NCI-H2107 treated with DMSO at 0.1 percent for 48 hours (cell line): Measurements from ENCODE around the gene WDR45.
A peak's percentile ranks its signal among the peaks of the same experiment; 100 is the strongest.
"Not testable (repeated sequence)": the region's sequence is repeated elsewhere in the genome, so short reads cannot be mapped to it uniquely, and the experiment has no call there.

Source experiments
- DNase-seq: peaks from one replicate; lab custom pipeline; 2025; ENCODE audit not compliant: unreplicated experiment; lab: John Stamatoyannopoulos, UW

The WDR45 gene

GRCh38 chrX:49079489-49080428 is at the start of gene WDR45:
Gene WDR45 (minus strand): TSS chrX:49079887. CDS start chrX:49078095, 1,792 bp downstream.
- DNase-seq: peak; percentile 22

DNA sequence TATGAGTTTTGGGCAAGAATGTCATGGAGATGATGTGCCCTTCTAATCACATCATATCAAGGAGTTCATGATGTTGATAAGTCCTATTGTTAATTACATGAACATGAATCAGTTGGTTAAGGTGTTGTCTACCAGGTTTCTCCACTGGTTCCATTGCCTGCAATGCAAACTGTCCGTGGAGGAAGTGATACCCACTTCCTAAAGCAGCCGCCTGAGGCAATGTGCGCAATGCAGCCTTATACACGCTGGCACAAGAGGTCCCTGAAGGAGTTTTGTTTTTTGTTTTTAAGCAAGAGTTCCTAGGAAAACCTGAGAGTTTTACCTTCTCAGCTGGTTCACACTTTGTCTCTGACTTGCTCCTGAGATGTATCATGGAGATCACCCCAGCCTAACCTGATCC is 49.7 kb upstream of the WDR45 start:
- DNase-seq: no peak

DNA sequence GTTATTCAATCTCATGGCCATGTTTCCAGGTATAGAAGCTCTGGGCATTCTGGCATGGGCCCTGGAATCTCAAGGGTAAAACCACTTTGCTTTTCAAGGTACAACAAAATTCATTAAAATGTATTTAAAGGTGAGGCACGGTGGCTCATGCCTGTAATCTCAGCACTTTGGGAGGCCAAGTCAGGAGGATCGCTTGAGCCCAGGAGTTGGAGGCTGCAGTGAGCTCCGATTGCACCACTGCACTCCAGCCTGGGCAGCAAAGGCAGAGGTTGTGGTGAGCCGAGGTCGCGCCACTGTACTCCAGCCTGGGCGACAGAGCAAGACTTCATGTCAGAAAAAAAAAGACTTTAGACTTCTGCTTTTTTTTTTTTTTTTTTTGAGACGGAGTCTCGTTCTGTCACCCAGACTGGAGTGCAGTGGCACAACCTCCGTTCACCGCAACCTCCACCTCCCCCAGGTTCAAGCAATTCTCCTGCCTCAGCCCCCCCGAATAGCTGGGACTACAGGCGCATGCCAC is 48.1 kb upstream of the WDR45 start:
- not testable (repeated sequence) for DNase-seq

GRCh38 chrX:49122499-49122898 is 42.8 kb upstream of the WDR45 start:
- DNase-seq: no peak

- no peak for DNase-seq
Observed at GRCh38 chrX:49120091-49120490, 40.4 kb upstream of the WDR45 start.

DNA sequence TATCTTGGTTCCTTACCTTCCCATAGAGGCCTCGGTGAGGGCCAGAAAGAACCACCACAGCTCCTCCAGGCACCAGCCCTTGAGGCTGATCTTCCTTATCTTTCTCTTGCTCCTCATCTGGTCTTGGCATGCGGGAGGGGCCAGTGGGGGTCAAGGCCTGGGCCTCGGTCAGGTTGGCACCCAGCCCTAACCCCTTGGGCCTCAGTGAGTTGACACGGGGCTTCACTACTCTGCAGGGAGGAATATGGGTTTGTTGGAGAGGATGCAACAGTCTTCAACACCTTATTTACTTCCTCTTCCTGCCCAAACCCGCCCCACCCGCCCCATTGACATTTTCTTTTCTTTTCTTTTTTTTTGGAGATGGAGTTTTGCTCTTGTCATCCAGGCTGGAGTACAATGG is 37.9 kb upstream of the WDR45 start:
- DNase-seq: no peak

DNA sequence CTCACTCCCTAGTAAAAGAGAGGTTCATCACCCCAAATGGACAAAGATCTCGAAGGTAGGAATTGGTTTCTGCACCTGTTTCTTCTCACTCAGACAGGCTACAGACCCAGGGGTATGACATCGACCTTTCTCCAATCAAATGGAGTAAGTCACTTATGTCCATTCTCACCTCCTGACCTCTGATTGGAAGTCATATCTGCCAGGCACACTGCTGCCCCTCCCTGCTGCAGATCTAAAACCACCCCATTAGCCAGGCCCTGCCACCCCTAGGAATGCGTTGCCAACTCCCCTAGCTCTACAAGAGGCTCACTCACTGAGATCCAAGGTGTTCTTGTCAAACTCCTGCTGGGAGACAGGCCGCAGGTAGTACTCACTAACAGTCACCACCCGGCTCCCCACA is 37.0 kb upstream of the WDR45 start:
- DNase-seq: no peak

DNA sequence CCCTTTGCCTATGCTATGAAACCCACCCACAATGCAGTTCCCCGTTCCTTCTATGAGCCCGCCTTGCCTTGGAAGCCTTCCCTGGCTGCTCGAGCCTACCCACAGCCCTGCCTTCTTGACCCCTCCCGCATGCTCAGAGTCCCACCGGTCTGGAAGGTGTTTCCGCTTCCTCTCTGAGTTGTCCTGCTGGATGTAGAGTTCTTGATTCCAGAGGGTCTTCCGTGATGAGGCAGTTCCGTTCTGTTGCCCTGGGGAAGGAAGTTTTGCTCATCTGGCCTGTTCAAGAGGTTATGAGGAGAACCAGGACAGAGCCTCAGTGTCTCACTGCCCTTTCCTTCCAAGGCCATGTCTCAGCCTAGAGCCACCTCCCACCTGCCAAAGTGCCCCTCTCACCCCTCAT is 36.4 kb upstream of the WDR45 start:
- DNase-seq: no peak

DNA sequence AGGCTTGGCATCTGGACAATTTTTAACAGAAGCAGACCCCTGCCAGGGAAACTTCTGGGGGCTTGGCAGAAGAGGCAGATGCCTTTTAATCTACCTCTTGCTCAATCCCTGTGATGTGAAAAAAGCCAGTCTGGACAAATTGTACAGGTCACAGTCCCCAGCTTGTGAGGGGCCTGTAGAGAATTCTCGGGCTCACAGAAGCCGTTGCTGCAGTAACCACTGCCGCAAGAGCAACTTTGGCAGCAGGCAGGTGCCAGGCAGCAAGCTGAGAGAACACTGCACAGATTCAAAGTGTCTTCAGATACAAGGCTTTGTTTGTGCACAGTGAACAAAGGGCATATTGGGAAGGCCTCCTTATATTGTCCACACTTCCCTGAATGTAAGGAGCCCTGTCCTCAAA is 32.1 kb upstream of the WDR45 start:
- DNase-seq: no peak

DNA sequence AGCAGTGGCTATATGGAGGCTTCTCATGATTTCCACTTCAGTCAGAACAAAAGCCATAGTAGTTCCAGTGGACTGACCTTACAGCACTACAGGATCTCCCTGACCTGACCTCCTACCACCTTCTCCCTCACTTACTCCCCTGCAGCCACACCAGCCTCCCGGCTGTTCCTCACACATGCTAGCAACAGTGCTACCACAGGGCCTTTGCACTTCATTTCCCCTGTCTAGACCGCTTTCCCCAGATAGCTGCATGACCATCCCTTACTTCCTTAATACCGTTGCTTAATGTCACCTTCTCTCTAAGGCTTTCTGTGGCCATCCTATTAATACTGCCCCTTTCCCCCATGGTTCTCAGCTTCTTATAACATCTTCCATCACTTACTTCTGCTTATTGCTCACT is 30.7 kb upstream of the WDR45 start:
- no peak for DNase-seq

GRCh38 chrX:49108641-49109040 is 29.0 kb upstream of the WDR45 start:
- DNase-seq: no peak

GRCh38 chrX:49106930-49107329 is 27.2 kb upstream of the WDR45 start:
- peak; percentile 1 for DNase-seq

DNA sequence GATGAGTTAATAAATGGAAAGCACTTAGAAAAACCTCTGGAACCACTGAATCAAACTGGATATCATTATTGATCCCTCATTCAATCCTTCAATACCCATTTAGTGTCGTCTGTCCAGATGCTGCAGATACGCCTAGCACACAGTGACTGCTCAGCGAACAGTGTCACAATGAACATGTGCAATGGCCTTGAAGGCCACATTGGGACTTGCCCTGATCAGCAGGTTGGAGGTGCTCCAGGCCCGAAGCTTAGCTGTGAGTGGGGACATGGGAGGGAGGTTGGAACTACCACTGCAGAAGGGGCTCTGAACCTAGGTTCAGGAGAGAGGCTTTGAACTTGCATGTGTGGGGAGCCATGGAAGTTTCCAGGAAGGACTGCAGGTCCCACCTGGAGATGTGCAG is 26.6 kb upstream of the WDR45 start:
- DNase-seq: no peak

- DNase-seq: no peak
Observed at GRCh38 chrX:49103637-49104036, 23.9 kb upstream of the WDR45 start.

GRCh38 chrX:49102190-49102589 is 22.5 kb upstream of the WDR45 start:
- DNase-seq: no peak

DNA sequence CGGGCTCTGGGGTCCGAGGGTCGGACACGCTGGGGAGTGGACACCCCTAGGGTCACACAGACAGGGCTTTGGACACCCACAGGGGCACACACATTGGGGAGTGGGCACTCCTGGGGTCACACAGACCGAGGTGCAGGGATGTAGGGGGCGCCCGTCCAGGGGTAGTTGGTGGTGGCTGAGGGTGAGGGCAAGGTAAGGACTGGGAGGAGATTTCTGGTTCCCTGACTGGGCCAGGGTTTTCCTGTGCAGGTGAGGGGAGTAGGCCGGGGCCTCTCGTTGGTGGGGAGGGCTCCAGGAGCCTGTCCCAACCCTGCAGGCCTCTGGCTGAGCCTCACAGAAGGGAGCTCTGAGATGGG is 21.9 kb upstream of the WDR45 start:
- DNase-seq: no peak

- peak; percentile 96 for DNase-seq
Observed at GRCh38 chrX:49100704-49101628, 21.3 kb upstream of the WDR45 start.

- no peak for DNase-seq
Observed at GRCh38 chrX:49096419-49096818, 16.7 kb upstream of the WDR45 start.

GRCh38 chrX:49089553-49089952 is 9.9 kb upstream of the WDR45 start:
- DNase-seq: no peak

GRCh38 chrX:49082271-49082871 is 2.7 kb upstream of the WDR45 start:
- DNase-seq: no peak

GRCh38 chrX:49077941-49078340 is 1.7 kb downstream of the WDR45 start:
- no peak for DNase-seq
